IgD-negative memory B cell (primary cell): ENCODE measurements around the gene MRPS7. TPM values are rescaled to one million over a fixed set of nuclear protein-coding genes. Genes with fewer than 3 reads are reported as not detected.
"Not testable (repeated sequence)": the region's sequence is repeated elsewhere in the genome, so short reads cannot be mapped to it uniquely, and the experiment has no call there.

Experiments
- H3K27ac Mint-ChIP-seq, 3 donors: one replicate each; pipeline ENCODE4 v1.8.0; 2020 to 2022; ENCODE audit warnings: mild to moderate bottlenecking in 3 of 3, mixed read lengths in 3 of 3, moderate library complexity in 1 of 3
- H3K27me3 Mint-ChIP-seq: one replicate; pipeline ENCODE4 v1.8.0; 2021; ENCODE audit warnings: mixed read lengths
- H3K36me3 Mint-ChIP-seq: one replicate; pipeline ENCODE4 v1.8.0; 2020; ENCODE audit warnings: mild to moderate bottlenecking, mixed read lengths
- H3K4me1 Mint-ChIP-seq, 3 donors: one replicate each; pipeline ENCODE4 v1.8.0; 2020 to 2022; ENCODE audit warnings: mixed read lengths in 3 of 3, mild to moderate bottlenecking in 1 of 3
- H3K4me3 Mint-ChIP-seq, 4 donors: one replicate each; pipeline ENCODE4 v1.8.0; 2020 to 2022; ENCODE audit warnings: mild to moderate bottlenecking in 4 of 4, mixed read lengths in 4 of 4, moderate library complexity in 3 of 4
- H3K9me3 Mint-ChIP-seq, 3 donors: one replicate each; pipeline ENCODE4 v1.8.0; 2020 to 2021; ENCODE audit warnings: mixed read lengths in 3 of 3, mild to moderate bottlenecking in 1 of 3
- polyA plus RNA-seq: library from polyadenylated mRNA; unstranded; fragments of 300-500 nt; fragmentation: Illumina TruSeq; gene quantifications from one replicate; pipeline ENCODE4 v1.2.3, GENCODE V29; 2021

Gene MRPS7
- polyA plus RNA-seq, 1 donor from 2014 or later, result 101 TPM

DNA sequence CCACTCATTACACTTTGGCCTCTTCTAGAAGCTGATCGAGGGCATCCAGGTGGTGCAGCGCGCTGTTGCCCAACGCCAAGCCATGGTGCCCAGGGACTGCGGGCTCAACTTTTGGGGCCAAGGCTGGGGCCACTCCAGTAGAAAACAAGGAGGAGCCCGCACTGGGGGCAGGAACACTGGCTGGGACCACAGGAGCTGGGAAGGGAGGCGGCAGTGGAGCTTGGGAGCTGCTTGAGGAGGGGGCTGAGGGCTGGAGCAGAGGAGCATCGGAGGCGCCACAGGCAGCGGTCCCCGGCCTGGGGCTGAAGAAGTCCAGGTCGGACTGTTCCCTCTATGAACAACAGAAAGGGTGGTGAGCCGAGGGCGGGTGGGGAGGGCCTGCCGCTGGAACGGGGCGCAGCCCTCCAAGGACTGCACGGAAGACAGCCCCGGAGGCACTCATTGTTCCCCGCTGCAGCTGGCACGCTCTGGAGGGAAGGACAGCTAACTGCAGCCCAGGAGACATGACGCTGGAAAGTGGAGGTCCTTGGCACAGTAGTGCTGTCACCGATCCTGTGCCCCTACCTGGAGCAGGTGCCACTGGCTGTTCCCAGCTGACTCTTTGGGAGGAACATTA, 21.8 kb upstream of the MRPS7 start:
- no peaks in the 10 kb centered on the region for H3K9me3 Mint-ChIP-seq
- peaks cover 2% of the 10 kb centered on the region for H3K36me3 Mint-ChIP-seq
- no peak overlapping the region for H3K4me3 Mint-ChIP-seq
- peak overlapping the region; percentile 25 to 78 (median 77) for H3K27ac Mint-ChIP-seq
- peaks cover 20 to 35% (median 26%) of the 10 kb centered on the region in 3 donors for H3K4me1 Mint-ChIP-seq
- H3K27me3 Mint-ChIP-seq, result no peaks in the 10 kb centered on the region

DNA sequence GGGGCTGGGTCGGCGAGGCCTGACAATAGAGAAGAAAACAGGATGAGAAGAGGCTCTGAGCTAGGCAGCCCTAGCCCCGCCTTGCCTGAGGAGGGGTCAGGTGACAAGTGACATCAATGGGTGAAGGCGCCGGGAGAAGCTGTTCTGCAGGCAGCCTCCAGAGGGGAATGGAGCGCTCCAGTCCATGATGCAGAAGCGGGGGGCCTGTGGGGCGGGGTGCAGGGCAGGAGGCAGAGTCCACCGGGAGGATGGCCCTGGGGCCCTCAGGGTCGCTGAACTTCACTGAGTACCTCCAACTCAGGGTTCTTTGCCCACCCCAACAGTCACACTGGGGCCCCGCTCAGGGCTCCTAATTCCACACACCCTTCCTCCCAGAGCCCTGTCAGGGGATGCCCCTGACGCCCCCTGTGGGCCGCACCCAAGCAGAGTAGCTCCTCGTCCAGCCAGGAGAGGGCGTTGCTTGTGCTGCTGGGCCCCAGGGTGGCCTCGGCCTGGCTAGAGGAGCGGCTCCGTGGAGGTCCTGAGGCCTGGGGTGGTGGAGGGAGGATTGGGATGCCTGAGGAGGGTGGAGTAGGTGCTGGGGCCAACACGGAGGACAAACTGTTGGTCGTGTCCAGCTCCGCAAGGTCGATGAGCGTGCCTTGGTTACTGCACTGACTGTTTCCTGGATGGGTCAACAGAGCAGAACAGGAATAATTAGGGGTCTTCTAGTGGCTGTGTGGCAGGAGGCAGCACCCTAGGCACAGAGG, 21.1 kb upstream of the MRPS7 start:
- H3K9me3 Mint-ChIP-seq, result no peaks in the 10 kb centered on the region
- peak overlapping the region; percentile 25 to 99 (median 84) for H3K27ac Mint-ChIP-seq
- H3K36me3 Mint-ChIP-seq, result peaks cover 2% of the 10 kb centered on the region
- peaks cover 20 to 39% (median 26%) of the 10 kb centered on the region in 3 donors for H3K4me1 Mint-ChIP-seq
- peak overlapping the region in 2 of 4 donors; percentile 32 to 65 for H3K4me3 Mint-ChIP-seq
- no peaks in the 10 kb centered on the region for H3K27me3 Mint-ChIP-seq

DNA sequence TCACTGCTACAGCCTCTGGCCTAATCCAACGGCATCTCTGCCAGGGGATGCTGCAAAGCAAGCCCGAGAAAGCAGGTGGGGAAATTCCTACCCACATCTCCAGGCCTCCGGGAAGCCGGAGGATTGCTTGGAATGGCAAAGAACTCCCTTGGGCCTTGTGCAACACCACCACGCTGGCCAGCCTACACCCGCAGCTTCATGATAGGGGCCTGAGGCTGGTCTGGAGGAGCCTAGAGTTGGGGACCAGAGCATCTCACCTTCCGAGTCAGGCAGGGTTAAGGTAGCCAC, 20.6 kb upstream of the MRPS7 start:
- peaks cover 2% of the 10 kb centered on the region for H3K36me3 Mint-ChIP-seq
- H3K9me3 Mint-ChIP-seq, result no peaks in the 10 kb centered on the region
- peaks cover 20 to 39% (median 28%) of the 10 kb centered on the region in 3 donors for H3K4me1 Mint-ChIP-seq
- no peaks in the 10 kb centered on the region for H3K27me3 Mint-ChIP-seq
- H3K4me3 Mint-ChIP-seq, result peak overlapping the region in 2 of 4 donors; percentile 32 to 65
- peak overlapping the region in 2 of 3 donors; percentile 97 to 99 for H3K27ac Mint-ChIP-seq

DNA sequence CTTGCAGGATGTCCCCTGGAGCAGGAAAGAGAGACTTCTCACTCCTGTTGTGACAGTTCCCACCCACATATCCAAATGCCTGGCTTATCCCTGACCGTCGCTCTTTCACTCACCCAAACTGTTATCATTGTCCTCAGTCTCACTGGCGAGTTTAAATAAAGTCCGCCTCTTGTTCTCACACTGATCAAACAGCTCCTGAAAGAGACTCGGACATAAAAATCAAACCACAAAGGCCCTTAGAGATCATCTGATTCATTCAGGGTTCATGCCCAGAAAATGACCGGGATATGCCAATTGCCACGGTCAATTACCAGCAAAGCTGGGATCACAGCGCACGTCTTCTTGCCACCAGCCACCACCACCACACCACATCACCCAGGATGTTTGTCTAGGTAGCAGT, 20.2 kb upstream of the MRPS7 start:
- Mint-ChIP-seq H3K4me1 (peaks cover 20 to 39% (median 29%) of the 10 kb centered on the region in 3 donors), H3K36me3 (peaks cover 2% of the 10 kb centered on the region), H3K27ac (peak overlapping the region; percentile 97 to 99 (median 99)), H3K9me3 (no peaks in the 10 kb centered on the region), H3K27me3 (no peaks in the 10 kb centered on the region), H3K4me3 (peak overlapping the region in 3 of 4 donors; percentile 33 to 82 (median 66))

DNA sequence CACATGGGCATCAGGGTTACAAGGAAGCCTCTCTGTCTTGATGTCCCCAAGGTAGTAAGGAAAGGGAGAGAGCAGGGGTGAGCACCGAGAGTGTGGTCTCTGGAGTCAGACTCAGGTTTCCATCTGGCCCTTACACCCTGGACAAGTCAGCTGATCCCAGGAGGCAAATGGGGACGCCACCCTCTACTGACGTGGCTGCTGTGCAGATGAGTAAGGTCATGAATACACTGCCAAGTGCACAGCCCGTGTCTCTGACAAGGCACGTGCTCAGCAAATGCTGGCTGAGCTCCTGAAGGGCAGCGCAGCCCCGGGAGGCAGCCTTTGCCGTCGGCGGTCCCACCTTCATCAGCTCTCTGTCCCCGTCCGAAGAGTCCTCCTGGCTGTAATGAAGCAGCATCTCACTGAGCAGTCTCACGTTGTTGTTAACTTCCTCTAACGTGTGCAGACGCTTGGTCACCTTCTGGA, 19.7 kb upstream of the MRPS7 start:
- no peaks in the 10 kb centered on the region for H3K9me3 Mint-ChIP-seq
- H3K4me3 Mint-ChIP-seq, result peak overlapping the region; percentile 9 to 82 (median 71)
- peaks cover 23 to 41% (median 29%) of the 10 kb centered on the region in 3 donors for H3K4me1 Mint-ChIP-seq
- H3K36me3 Mint-ChIP-seq, result peaks cover 2% of the 10 kb centered on the region
- H3K27me3 Mint-ChIP-seq, result no peaks in the 10 kb centered on the region
- peak overlapping the region; percentile 97 to 99 (median 99) for H3K27ac Mint-ChIP-seq

DNA sequence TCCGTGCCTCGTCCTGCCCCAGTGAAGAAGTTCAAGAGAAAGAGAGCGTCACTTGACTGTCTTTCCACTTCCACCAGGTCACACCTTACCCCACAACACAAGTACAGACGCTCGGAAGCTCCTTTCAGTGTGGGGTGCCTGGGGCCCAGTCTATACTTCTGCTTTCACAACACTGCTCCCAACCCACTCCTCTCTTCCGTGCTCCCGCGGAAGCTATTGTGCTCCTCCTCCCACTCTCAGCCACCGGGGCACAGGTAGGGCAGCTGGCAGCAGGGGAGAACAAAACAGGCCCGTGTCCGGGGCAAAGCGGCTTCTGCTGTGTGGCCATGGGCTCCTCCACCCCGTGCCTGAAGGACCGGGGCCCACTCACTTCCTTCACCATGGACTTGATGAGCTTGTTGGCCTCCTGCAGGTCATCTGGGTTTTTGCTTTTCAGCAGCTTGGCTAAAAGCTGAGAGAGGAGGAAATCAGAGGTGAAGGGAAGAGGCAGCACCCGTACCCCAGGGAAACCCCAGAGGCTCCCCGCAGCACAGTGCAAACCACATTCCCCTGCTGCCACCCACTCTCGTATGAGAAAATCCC, 19.1 kb upstream of the MRPS7 start:
- Mint-ChIP-seq H3K36me3 (peaks cover 2% of the 10 kb centered on the region), H3K4me1 (peaks cover 23 to 41% (median 29%) of the 10 kb centered on the region in 3 donors), H3K4me3 (peak overlapping the region; percentile 9 to 82 (median 71)), H3K27me3 (no peaks in the 10 kb centered on the region), H3K27ac (peak overlapping the region; percentile 97 to 99 (median 99)), H3K9me3 (no peaks in the 10 kb centered on the region)

DNA sequence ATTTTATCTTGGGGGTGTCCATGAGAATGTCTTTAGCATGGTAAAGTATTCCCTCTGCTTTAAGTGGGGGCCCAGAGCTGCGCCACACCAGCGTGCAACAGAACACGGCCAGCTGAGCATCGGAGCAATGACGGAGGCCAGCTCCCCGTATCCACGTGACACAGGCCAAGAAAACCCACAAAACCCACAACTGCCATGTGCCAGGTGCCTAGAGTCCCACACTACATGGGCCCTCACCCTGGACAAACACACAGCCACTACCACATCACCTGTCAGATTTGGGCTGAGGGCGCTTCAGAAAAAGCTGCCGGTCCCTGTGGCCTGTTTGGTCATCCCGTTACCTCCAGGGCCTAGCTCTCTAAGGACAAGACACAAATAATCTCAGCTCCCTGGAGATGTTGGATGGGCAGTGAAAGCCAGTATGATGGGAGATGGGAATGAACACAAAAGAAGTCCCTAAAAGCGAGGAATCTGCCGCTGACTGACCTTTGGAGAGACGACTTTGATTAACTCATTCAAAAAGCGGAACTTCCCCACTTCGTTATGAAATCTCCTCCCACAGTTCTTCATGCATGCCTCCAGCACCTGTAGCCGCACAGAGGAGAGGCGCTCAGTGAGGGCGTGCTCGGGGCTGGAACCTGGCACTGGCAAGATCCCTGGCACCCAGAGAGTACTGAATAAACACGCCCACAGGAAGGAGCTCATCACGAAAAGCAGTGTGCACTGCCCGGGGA, 17.4 kb upstream of the MRPS7 start:
- H3K9me3 Mint-ChIP-seq, result no peaks in the 10 kb centered on the region
- H3K36me3 Mint-ChIP-seq, result peaks cover 2% of the 10 kb centered on the region
- H3K4me1 Mint-ChIP-seq, result peaks cover 17 to 36% (median 23%) of the 10 kb centered on the region in 3 donors
- no peaks in the 10 kb centered on the region for H3K27me3 Mint-ChIP-seq
- peak overlapping the region; percentile 97 to 99 (median 99) for H3K27ac Mint-ChIP-seq
- H3K4me3 Mint-ChIP-seq, result peak overlapping the region; percentile 27 to 92 (median 66)

DNA sequence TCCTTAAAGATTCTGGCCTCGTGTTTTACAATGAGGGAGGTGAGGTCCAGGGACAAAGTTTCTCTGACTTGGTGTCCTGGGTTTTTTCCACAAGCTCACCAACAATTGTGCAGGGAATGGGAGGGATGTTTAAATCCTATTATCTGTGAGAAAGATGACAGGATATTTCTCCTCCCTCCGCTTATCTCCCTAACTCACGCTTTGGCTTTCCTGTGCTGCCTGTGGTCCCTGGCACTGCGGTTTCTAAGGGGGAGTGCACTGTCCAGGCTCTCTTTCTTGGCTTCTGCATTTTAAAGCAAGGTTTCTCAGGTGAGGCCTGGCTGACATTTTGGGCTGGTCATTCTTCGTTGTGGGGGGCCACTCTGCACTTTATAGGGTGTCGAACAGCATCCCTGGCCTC, 16.7 kb upstream of the MRPS7 start:
- H3K36me3 Mint-ChIP-seq, result peaks cover 2% of the 10 kb centered on the region
- peak overlapping the region in 1 of 4 donors; percentile 61 for H3K4me3 Mint-ChIP-seq
- H3K27ac Mint-ChIP-seq, result peak overlapping the region; percentile 97 to 99 (median 99)

DNA sequence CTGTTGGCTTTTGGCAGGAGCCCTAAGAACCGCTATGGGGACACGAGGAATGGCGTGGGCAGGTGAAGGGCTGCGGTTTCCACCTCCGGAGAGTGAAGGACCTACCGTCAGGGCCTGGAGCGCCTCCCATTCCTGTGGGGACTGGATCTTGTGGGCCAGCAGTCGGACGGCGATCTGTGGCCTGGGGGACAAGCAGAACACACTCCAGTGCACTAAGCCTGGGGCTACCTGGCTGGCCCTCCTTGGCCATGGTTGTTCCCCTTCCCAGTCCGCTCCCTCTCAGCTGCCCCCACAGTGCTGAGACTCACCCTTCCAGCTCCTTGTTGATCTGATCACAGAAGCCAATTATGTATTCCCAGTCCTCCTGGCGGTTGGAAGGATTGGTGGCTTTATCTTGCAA, 15.3 kb upstream of the MRPS7 start:
- peaks cover 34 to 50% (median 39%) of the 10 kb centered on the region in 3 donors for H3K4me1 Mint-ChIP-seq
- peaks cover 2% of the 10 kb centered on the region for H3K36me3 Mint-ChIP-seq
- no peaks in the 10 kb centered on the region for H3K9me3 Mint-ChIP-seq
- peak overlapping the region; percentile 39 to 97 (median 82) for H3K27ac Mint-ChIP-seq
- peak overlapping the region in 1 of 4 donors; percentile 75 for H3K4me3 Mint-ChIP-seq
- H3K27me3 Mint-ChIP-seq, result no peaks in the 10 kb centered on the region

More for the DNA sequence above, 16.7 kb upstream of the MRPS7 start:
- peaks cover 24 to 43% (median 30%) of the 10 kb centered on the region in 3 donors for H3K4me1 Mint-ChIP-seq
- H3K27me3 Mint-ChIP-seq, result no peaks in the 10 kb centered on the region
- H3K9me3 Mint-ChIP-seq, result no peaks in the 10 kb centered on the region

DNA sequence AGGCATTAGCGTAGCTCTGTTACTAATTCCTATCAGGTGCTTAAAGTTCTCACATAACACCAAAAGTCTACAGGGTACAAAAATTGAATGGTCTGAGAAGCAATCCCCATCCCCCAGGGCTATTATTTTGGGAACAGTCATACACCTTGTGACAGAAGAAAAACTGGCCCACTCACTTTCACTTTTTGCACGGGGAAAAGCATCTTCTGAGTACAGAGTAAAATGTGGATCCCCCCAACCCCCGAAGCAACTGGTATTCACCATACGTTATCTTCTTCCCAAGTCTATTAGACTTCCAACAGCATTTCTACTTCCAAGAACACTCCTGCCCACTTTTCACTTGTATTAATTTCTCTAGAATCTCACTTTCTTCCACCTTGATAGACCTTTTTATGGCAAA, 12.1 kb upstream of the MRPS7 start:
- Mint-ChIP-seq H3K9me3 (no peaks in the 10 kb centered on the region), H3K36me3 (peaks cover under 1% of the 10 kb centered on the region), H3K27ac (peak overlapping the region; percentile 85 to 92 (median 88)), H3K4me1 (peaks cover 36 to 50% (median 43%) of the 10 kb centered on the region in 3 donors), H3K4me3 (peak overlapping the region in 3 of 4 donors; percentile 70 to 90 (median 85)), H3K27me3 (no peaks in the 10 kb centered on the region)

DNA sequence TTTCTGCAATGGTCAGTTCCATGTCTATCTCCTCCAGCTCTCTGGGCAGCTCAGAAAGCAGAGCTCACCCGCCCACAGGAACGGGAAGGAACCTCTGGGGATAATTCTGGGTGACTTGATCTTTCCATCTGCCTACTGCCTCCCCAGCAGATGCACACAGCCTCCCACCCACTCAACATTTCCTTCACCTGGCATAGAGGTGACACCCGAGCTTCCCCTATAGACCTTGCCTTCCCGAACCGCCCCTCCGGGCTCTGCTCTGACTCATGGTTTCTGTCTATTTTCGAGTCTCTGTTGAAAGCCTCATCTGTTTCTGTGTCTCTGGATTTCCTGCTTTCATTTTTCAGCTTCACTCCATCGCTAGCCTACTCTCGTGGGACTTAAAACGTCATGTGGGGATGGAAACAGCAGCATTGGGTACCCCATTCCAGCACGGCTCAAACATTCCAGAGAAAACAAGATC, 11.6 kb upstream of the MRPS7 start:
- Mint-ChIP-seq H3K27ac (peak overlapping the region; percentile 85 to 92 (median 88)), H3K9me3 (no peaks in the 10 kb centered on the region), H3K4me1 (peaks cover 33 to 46% (median 42%) of the 10 kb centered on the region in 3 donors), H3K27me3 (no peaks in the 10 kb centered on the region), H3K4me3 (peak overlapping the region; percentile 31 to 90 (median 78)), H3K36me3 (no peaks in the 10 kb centered on the region)

DNA sequence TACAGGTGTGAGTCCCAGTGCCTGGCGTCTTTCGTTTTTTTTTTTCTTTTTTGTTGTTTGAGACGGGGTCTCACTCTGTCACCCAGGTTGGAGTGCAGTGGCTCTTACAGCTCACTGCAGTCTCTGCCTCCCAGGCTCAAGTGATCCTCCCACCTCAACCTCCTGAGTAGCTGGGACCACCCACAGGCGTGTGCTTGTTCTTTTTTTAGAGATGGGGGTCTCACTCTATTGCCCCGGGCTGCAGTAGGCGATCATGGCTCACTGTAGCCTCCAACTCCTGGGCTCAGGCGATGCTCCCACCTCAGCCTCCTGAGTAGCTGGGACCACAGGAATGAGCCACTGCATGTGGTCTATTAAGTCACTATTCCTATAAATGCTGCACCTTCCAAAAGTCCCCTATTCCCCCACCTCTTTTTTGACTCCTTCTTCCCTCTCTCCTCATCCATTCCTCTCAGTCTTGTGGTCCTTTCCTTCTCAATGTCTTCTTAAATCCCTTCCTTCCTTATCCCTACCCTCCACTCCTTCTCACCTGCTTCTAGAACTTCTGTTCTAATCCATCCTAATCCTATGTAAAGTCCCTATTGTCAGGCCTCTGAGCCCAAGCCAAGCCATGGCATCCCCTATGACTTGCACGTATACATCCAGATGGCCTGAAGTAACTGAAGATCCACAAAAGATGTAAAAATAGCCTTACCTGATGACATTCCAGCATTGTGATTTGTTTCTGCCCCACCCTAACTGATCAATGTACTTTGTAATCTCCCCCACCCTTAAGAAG, 9.5 kb upstream of the MRPS7 start:
- Mint-ChIP-seq H3K4me1 (peaks cover 35 to 50% (median 47%) of the 10 kb centered on the region in 3 donors), H3K36me3 (no peaks in the 10 kb centered on the region)

DNA sequence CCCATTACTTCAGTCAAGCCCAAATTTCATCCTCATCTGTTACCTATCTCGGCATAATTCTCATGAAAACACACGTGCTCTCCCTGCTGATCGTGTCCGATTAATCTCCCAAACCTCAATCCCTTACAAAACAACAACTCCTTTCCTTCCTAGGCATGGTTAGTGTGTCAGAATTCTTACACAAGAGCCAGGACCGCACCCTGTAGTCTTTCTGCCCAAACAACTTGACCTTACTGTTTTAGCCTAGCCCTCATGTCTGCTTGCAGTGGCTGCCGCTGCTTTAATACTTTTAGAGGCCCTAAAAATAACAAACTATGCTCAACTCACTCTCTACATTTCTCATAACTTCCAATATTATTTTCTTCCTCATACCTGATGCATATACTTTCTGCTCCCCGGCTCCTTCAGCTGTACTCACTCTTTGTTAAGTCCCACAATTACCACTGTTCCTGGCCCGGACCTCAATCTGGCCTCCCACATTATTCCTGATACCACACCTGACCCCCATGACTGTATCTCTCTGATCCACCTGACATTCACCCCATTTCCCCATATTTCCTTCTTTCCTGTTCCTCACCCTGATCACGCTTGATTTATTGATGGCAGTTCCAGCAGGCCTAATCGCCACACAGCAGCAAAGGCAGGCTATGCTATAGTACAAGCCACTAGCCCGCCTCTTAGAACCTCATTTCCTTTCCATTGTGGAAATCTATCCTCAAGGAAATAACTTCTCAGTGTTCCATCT, 5.6 kb upstream of the MRPS7 start:
- not testable (repeated sequence) for H3K27me3 Mint-ChIP-seq, H3K36me3 Mint-ChIP-seq, H3K4me3 Mint-ChIP-seq, H3K9me3 Mint-ChIP-seq
- Mint-ChIP-seq H3K4me1 (peaks cover 41 to 62% (median 52%) of the 10 kb centered on the region in 3 donors), H3K27ac (peak overlapping the region; percentile 18 to 75 (median 45))

More for the DNA sequence above, 9.5 kb upstream of the MRPS7 start:
- H3K9me3 Mint-ChIP-seq, result no peaks in the 10 kb centered on the region
- H3K27me3 Mint-ChIP-seq, result no peaks in the 10 kb centered on the region
- H3K4me3 Mint-ChIP-seq, result peak overlapping the region in 3 of 4 donors; percentile 32 to 84 (median 82)
- H3K27ac Mint-ChIP-seq, result peak overlapping the region; percentile 90 to 92 (median 90)
